Measurements from ENCODE around the gene GMPS. TPM values are rescaled to one million over a fixed set of nuclear protein-coding genes. Genes with fewer than 3 reads are reported as not detected.

The GMPS gene
- total RNA-seq, 1 donor from 2014 or later, result 47.3 TPM

DNA sequence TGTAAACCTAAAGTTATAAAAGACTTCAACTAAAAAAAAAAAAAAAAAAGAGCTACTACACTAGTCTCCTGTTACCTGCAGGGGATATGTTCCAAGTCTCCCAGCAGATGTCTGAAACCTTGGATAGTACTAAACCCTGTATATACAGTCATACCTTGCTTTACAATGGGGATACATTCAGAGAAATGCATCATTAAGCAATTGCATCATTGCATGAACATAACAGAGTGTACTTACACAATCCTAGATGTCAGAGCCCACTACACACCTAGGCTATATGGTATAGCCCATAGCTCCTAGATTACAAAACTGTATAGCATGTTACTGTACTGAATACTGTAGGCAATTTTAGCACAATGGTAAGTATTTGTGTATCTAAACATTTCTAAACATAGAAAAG is 119.1 kb downstream of the GMPS start:
- no peak for DNase-seq (ENCODE audit: extremely low read depth, low read depth, low spot score)

DNA sequence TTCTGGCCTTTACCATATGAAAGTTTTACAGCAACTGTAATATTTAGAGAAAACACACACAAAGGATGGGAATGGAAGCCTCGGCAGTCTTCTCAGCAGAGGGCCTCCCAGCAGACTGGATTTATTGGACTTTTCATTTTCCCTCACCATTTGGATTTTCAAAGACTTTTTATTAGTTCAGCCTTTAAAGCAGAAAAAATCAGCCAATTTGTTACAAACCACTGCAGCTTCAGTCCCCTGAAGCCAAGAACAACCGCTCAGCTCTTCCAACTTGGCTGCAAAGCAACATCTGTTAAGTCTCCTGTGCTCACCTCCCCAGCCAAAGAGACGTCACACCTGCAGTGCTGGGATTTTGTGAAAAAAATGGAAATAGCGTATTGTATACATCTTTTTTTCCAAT is 120.8 kb downstream of the GMPS start:
- no peak for DNase-seq (ENCODE audit: extremely low read depth, low read depth, low spot score)

DNA sequence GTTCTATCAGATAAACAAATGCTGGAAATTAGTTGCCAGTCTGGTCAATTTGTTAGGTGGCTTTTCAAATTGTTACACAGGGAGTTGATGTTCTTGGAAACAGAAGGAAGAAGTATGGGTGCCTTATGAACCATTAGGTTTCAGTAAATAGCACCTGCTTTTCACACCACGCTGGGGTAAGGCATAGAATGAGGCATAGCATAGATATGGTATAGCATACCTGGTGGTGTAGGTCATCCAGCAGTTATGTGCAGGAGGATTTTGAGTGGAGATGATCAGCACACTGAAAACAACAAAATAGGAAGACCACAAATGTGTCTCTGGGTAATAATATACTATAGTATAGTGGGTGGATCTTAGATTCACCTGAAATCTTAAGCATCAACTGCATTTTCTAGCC is 121.4 kb downstream of the GMPS start:
- no peak for DNase-seq (ENCODE audit: extremely low read depth, low read depth, low spot score)

Other genes with a start within 250 kb of the GMPS start
- gene PLCH1, start 125.6 kb upstream of the GMPS start, total RNA-seq, result 1.2 TPM in 1 of 2 replicates, not detected in the other
- gene C3orf33, start 64.4 kb upstream of the GMPS start, total RNA-seq, result 2.5 and 2.9 TPM in 2 replicates
- 30.6 and 34.0 TPM in 2 replicates for gene SLC33A1, start 16.2 kb upstream of the GMPS start, total RNA-seq
- gene KCNAB1, start 249.9 kb downstream of the GMPS start, total RNA-seq, result 0.70 and 3.4 TPM in 2 replicates